NCI-H226 (cell line): ENCODE results near the gene NTM.
"Not testable (repeated sequence)": the region's sequence is repeated elsewhere in the genome, so short reads cannot be mapped to it uniquely, and the experiment has no call there.

Source experiments
- DNase-seq: peaks from one replicate; pipeline ENCODE4 v3.0.0-alpha.2; 2015

Gene NTM

GRCh38 chr11:132351050-132351449, 980.6 kb downstream of the NTM start:
- DNase-seq: no peak

GRCh38 chr11:132352497-132352896, 982.1 kb downstream of the NTM start:
- no peak for DNase-seq

- no peak for DNase-seq
These were observed 982.8 kb downstream of the NTM start for GRCh38 chr11:132353255-132353654.

GRCh38 chr11:132357811-132358572, 987.6 kb downstream of the NTM start:
- no peak for DNase-seq

- no peak for DNase-seq
These were observed 988.1 kb downstream of the NTM start for GRCh38 chr11:132358573-132358953.

- DNase-seq: no peak
These were observed 990.7 kb downstream of the NTM start for GRCh38 chr11:132361011-132361550.

- no peak for DNase-seq
These were observed 995.2 kb downstream of the NTM start for GRCh38 chr11:132365650-132366049.

GRCh38 chr11:132367293-132367692, 996.9 kb downstream of the NTM start:
- DNase-seq: no peak

GRCh38 chr11:132370114-132370513, 999.7 kb downstream of the NTM start:
- not testable (repeated sequence) for DNase-seq

GRCh38 chr11:132373405-132374143, 1003.2 kb downstream of the NTM start:
- no peak for DNase-seq

- DNase-seq: no peak
These were observed 1009.1 kb downstream of the NTM start for GRCh38 chr11:132379540-132379939.
